GM10847 (cell line): Measurements from ENCODE around the gene F10.

ENCODE experiments used
- POLR2A ChIP-seq: IDR thresholded peaks from 2 replicates; pipeline ENCODE4 v1.6.1; 2011; ENCODE audit not compliant: insufficient read length; ENCODE audit errors: extremely low read depth

The F10 gene

DNA sequence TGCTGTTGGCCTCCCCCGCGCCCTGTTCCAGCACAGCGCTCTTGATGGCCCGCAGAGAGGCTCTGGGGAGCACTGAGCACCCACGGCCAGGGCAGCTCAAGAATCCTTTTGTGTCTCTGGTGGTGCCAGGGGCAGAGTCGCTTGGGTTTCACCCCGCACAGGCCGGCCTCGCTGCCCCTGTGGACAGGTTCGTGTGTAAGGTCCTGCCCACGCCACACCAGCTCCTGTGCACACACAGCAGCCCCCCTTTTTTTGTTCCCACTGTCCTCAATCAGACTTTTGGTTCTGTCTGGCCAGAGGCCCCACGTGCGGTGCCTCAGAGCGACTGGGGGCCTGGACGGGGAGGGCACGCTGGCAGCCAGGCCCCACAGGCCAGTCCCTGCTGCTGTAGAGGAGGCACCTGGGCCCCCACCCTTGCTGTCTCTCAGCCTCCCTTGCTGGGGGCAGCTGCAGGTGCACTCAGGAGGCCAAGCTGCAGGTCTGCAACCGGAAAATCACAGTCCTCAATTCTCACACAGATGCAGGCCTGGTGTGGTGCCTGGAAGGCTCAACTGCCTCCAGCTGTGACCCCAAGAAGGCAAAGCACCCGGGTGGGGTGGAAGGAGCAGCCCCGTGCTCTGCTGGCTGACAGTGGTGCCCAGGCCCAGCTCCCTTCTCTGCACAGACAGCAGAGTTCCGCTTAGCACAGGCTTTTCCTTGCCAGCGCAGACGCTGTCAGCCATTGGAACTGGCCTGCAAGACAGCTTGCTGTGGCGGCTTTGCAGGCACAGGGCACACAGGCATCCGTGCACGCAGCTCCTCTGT lies 29.6 kb upstream of the F10 start:
- TF ChIP-seq POLR2A: no peak

DNA sequence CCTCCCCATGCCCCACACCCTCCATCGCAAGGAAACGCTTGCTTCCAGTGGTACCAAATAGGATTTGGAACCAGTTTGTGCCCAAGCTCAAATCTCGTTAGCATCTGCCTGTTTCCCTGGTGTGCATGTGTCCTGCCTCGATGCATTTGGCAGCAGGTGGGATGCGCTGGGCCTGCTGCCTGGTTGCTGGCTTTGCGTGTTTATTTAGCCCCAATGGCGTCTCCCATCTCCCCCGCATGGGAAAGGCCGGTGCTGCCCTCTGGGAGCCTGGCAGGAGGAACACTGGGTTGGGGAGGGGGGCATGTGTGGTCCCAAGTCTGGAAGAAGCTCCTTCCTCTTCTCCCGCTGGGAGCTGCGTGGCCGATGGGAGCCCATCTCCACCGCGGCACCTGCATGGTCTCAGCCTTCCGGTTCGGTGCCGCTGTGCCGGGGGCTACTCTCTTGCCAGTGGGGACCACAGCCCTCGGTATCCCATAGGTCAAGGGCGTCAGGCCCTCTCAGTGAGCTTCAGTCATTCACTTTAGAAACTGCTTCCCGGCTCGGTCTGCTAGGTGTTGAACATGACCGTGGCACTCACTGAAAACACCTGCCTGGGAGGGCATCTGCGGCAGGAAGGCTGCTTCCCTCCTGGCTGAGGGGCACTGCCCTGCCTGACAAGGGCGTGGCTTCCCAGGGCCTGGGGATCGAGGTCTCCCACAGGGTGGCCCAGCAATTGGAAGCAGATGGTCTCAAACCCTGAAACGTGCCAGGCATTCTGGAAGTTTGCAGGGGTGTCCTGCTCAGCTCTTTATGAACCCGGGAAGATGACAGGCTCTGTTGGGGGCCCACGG lies 28.8 kb upstream of the F10 start:
- TF ChIP-seq POLR2A: no peak

DNA sequence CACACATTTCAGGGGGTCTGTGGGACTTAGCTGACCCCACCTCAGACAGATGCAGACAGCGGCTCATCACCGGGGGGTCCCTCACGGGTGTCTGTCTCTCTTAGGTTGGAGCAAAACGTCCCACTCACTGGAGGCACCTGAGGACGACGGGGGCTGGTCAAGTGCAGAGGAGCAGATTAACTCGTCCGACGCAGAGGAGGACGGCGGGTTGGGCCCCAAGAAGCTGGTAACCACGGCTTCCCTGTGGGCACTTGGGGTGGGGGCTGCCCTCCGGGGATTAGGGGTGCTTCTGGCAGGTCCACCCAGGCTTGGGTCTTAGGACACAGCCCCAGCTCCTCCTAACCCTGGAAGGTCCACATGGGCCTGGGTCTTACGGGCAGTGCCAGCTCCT lies 28.2 kb upstream of the F10 start:
- TF ChIP-seq POLR2A: no peak

DNA sequence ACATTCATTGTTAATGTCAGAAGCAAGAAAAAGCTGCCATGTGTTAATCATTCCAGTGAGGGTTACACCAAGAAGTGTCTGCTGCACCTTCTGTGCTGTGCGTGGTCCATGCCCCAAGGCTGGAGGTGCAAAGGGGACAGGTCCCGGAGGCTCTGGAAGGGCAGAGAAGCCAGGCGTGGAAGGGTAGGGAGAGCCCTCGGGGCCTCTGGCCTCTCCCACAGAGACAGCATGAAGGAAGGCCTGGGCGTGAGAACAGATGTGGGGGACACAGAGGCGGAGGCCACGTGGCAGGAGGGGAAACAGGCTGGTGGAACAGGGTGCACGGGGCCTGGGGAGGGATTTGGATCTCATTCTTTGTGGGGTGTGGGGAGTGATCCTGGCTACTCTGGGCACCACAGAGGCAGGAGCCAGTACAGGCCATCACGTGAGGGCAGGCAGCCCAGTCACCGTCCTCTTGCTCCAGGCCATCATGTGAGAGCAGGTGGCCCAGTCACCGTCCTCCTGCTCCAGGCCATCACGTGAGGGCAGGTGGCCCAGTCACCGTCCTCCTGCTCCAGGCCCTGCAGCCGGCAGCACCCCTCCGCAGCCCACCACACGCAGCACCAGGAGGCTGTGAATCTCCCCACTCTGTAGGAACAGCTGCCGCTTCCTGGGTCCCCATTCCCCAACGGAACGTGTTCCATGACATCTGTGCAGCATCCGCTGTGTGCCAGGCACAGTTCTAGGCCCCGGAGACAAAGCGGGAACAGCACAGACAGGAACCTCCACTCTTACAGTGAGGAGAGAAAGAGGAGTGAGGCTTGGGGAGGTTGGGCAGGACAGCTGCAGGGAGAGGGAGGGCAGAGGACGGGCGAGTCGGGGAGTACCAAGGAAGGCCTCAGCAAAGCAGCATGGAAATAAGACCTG lies 27.2 kb upstream of the F10 start:
- no peak for TF ChIP-seq POLR2A

DNA sequence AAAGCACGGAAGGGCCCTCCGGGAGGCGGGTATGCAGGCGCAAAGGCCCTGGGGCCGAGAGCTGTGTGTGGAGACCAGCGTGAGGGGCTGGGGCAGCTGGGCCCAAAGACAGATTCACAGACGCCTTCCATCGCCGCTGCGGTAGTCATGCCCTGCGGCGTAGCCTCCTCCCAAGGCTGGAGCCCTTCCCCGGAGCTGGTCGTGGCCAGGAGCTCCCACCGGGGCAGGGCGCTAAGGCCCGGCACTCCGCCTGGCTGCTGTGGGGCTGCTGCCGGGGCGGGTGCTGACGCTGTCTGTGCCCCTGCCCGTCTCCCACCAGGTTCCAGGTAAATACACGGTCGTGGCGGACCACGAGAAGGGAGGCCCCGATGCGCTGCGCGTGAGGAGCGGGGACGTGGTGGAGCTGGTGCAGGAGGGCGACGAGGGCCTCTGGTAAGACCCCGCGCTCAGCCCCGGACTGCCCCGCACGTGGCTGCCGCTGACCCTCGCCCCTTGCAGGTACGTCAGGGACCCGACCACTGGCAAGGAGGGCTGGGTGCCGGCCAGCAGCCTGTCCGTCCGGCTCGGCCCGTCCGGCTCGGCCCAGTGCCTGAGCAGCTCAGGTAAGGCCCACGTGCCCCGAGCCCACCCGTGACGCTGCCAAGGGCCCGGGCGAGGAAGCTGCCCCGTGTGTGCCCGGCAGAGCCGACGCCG lies 26.4 kb upstream of the F10 start:
- no peak for TF ChIP-seq POLR2A

DNA sequence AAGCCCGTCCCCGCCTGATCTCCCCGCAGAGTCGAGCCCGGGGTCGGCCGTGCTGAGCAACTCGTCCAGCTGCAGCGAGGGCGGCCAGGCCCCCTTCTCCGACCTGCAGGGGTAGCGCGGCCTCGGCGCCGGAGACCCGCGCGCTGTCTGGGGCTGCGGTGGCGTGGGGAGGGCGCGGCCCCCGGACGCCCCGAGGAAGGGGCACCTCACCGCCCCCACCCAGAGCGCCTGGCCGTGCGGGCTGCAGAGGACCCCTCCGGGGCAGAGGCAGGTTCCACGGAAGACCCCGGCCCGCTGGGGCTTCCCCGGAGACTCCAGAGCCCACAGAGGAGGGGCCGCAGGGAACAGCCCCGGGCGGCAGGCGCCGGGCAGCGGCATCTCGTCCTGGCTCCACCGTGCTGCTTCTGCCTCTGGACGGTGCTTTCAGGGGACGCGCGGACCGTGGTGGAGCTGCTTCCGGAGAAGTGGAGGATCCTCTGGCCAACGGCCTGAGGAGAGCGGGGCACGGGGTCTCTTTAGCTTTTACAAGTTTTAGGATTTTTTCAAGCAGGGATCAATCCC lies 25.8 kb upstream of the F10 start:
- TF ChIP-seq POLR2A: no peak

DNA sequence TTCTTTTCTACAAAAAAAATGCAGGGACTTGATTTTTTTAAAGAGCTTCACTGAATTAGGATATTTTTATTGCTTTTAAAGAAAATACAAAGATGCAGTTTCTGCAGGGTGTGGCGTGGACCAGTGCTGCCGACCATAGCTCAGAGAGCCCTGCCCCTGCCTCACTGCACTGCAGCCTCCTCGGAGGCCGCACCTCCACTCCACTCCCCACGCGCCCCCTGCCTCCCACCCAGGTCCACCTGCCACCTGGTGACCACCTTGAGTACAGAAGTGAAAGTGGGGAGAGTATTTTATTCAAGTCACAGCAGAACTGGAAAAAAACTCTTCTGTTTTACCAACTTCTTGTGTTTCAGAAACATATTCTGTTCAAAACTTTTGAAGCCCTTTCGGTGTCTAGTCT lies 24.9 kb upstream of the F10 start:
- no peak for TF ChIP-seq POLR2A

DNA sequence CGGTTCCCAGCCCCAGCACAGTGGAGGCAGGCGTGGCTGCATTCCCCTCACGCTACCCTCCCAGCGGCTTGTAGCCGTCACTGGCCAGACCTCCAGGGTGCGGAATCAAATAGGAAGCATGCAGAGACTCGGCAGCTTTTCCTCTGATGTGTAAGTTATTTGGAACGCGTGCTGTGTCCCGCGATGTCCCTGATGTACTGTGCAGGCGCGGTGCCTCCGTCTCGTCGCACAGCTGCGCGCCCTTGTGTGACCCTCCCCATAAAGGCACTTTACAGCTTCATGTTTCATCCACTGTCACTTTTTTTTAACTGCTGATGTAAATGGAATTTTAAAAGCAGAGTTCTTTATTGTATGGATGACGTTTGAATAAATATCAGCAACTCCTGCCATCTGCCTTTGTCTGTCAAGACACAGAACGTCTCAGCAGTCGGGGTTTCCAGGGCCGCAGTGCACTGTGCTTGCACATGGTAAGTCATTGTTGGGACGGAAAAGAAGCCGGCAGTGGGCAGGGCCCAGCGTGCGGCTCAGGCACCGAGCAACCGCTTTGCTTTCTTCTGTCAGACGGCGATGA lies 24.4 kb upstream of the F10 start:
- TF ChIP-seq POLR2A: no peak

DNA sequence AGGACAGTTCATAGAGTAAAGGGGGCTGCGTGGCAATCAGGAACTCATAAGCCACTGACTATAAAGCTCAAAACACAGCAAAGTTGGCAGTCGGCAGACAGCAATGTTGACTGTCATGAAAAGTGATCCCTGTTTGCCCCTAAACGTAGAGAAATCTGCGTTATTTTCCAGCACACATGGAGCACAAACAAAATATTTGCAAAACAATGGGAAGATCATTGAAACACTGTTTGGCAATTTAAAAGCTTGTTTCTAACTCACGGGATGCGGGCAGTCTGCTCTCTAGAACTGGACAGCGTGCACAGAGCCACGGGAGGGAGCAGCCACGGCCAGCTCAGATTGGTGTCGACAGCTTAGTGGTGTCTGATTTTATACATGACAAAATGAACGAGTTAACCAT lies 23.5 kb upstream of the F10 start:
- TF ChIP-seq POLR2A: no peak

DNA sequence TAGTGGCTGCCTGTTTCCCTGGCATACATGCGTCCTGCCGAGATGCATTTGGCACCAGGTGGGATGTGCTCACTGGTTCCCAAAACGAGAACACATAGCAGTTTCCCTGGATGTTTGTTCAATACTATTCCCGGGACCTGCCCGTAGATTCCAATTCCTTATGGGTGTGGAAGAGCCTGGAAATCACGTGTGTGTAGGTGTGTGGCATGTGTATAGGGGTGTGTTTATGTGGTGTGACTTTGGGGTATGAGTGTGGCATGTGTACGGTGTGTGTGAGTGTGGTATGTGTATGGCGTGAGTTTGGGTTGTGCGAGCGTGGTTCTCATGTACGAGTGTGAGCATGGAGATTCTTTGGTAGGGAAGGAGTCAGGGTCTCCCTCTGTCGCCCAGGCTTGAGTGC lies 19.9 kb upstream of the F10 start:
- no peak for TF ChIP-seq POLR2A

DNA sequence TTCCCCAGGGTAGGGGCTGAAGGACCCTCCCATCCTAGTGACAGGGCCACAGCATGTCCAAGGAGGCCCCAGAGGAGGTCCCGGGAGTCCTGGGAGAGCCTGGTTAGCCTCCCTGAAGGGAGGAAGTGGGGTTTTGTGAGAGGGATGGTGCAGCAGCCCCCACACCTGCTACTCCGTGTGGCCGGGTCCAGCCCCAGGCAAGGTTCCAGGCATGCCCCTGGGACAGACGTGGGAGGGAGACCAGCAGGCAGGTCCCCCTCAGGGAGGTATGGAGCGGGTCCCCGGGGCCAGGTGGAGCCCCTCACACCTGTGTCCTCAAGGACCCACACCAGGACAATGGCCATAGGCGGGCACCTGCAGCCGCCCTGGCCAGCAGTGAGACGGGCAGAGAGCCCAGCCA lies 19.0 kb upstream of the F10 start:
- TF ChIP-seq POLR2A: no peak

DNA sequence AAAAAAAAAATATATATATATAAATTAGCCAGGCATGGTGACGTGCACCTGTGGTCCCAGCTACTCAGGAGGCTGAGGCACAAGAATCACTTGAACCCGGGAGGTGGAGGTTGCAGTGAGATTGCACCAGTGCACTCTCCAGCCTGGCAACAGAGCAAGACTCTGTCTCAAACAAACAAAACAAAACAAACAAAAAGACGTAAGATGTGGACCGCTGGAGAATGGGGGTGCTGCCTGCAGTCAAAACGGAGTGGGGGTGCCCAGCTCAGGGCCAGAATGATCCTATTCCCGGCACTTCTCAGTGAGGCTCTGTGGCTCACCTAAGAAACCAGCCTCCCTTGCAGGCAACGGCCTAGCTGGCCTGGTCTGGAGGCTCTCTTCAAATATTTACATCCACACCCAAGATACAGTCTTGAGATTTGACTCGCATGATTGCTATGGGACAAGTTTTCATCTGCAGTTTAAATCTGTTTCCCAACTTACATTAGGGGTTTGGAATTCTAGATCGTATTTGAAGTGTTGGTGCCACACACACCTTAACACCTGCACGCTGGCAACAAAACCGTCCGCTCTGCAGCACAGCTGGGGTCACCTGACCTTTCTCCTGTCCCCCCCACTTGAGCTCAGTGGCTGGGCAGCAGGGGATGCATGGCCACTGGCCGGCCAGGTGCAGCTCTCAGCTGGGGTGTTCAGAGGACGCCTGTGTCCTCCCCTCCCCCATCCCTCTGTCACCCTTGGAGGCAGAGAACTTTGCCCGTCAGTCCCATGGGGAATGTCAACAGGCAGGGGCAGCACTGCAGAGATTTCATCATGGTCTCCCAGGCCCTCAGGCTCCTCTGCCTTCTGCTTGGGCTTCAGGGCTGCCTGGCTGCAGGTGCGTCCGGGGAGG lies 17.3 kb upstream of the F10 start, which contains the start of gene F7:
Gene F7 (plus strand): TSS at position 760 of the 889 bp plus-strand sequence. CDS start 51 bp downstream, at position 811.
- TF ChIP-seq POLR2A: no peak

DNA sequence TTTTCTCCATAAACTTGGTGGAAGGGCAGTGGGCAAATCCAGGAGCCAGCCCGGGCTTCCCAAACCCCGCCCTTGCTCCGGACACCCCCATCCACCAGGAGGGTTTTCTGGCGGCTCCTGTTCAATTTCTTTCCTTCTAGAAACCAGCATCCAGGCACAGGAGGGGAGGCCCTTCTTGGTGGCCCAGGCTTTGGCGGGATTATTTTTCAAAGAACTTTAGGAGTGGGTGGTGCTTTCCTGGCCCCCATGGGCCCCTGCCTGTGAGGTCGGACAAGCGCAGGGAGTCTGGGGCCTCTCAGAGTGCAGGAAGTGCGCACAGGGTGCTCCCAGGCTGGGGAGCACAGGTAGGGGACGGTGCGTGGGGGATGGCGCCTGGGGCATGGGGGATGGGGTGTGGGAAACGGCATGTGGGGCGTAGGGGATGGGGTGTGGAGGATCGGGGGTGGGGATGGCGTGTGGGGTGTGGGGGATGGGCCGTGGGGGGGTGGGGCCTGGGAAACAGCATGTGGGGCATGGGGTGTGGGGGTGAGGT lies 16.6 kb upstream of the F10 start:
- TF ChIP-seq POLR2A: no peak
